HG03103 (cell line): ENCODE data around the gene BAIAP2L1.

ENCODE experiments used
- ATAC-seq: cut with Tn5 transposase; IDR thresholded peaks from one replicate; pipeline ENCODE4 v1.9.1; 2021; ENCODE audit warnings: low read depth; ENCODE audit not compliant: unreplicated experiment

The BAIAP2L1 gene

DNA sequence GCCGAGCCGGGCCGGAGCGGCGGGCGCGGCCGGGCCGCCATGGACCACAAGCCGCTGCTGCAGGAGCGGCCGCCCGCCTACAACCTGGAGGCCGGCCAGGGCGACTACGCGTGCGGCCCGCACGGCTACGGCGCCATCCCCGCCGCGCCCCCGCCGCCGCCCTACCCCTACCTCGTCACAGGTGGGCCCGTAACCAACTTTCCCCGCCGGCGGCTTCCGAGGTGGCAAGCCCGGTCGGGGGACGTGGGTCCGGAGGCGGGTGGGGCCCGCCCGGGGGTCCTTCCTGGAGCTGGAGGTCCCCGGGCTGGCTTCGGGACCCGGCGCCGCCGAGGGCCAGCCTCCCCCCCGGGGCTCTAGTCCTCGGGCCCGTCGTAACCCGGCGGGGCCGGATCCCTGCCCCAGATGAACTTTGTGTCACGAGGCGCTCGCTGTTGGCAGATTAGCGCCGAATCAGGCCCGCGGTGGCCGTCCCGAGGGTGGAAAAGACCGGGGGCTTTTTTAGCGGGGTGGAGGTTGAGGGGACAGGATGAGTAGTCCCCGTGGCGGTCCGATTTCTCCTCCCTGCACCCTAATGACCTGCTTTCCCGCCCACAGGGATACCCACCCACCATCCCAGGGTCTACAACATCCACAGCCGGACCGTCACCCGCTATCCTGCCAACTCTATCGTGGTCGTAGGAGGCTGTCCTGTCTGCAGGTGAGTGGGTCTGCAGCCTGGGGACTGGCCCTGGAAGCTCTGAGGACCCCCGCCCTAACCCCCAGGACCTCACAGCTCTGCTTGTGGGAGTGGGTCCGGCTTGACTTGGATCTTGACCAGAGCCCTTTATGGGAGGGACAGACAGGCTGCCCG, 118.9 kb downstream of the BAIAP2L1 start:
- peak; percentile 26 for ATAC-seq

DNA sequence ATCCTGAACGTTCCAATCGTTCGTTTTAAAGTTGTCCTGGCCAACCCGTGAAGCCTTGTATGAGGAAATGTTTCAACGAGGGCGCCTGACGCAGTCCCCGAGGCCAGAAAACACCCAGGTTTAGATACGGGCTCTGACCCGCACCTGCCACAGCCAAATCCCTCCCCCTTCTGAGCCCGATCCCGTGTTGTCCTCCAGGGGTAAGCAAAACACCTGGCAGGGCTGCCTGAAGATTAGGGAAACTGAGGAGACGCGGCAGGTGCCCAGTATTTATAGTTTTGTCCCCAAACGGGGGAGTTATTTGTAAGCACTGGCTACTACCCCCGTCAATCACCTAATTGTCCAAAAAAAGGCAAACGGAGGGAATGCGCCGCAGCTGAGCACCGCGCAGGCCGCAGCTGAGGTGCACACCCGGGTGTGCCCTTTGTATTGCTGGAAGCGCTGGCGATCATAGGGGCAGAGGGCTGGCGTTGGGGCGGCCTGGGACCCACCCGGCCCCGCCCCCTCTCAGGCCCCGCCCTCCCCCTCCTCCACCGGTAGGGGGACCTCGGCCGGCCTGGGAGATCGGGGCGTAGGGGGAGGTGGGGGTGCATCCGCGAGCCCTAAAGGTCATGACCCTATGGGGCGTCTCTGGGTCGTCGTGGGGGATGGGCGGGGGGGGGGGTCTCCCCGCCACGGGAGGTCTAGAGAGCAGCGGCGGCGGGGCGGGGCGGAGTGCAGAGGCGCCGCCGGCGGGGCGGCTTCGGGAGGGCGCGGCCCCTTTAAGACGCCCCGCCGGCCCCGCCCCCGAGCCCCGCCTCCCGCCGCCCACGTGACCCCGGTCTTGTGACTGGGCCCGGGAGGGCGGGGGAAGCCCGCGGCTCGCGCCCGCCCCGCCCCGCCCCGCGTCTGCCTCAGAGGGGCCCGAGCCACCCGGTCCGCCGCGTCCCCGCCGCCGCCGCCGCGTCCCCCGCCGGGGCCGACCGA, 119.8 kb downstream of the BAIAP2L1 start, which contains the start of gene BRI3:
TSS of gene BRI3 (plus strand) at position 896 of the 966 bp plus-strand sequence. CDS start 110 bp downstream, outside the sequence.
- peak; percentile 75 for ATAC-seq

DNA sequence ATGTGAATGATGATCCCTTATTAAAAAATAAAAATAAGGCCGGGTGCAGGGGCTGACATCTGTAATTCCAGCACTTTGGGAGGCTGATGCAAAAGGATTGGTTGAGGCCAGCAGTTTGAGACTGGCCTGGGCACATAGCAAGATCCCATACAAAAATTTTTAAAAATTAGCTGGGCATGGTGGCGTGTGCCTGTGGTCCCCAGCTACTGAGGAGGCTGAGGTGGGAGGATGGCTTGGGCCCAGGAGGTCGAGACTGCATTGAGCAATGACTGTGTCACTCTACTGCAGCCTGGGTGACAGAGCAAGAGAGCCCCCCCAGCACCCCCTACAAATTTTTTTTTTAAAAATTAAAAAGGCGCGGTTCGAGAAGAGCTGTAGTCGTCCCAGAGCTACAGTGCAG, 120.6 kb downstream of the BAIAP2L1 start:
- no peak for ATAC-seq

DNA sequence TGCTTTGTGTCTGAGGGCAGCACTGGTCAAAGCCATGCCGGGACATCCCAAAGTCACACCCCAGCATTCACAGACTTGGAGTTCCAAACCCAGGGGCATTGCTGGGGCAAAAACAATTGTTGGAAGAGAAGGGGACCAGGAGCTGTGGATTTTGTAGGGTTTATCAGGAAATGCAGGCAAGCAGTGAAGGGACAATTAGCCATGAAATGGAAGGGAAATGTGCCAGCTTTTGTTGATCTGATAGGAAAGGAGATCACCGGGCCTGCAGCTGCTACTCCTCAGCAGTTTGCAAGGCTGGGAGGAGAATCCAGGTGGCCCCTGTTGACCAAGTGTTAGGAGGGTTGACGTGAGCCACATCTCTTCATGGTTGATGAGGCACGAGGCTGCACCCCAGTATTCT, 122.0 kb downstream of the BAIAP2L1 start:
- ATAC-seq, result no peak

DNA sequence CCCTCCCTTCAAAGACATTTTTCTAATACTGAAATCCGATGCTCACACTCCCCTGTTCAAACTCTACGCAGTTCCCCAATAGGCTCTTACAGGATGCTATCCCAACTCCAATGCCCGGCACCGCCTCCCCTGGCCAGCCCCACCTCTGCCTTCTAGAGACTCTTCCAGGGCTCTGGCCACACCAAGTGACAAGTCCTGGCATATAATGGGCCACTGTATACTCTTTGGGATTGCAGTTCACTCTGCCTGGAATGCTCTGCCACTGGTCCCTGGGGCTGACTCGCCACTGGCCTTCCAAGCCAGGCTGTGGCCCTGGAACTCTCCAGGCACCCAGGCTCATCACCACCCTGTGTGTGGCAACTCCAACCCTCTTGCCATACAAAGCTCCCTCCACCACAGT, 122.5 kb downstream of the BAIAP2L1 start:
- ATAC-seq, result no peak

DNA sequence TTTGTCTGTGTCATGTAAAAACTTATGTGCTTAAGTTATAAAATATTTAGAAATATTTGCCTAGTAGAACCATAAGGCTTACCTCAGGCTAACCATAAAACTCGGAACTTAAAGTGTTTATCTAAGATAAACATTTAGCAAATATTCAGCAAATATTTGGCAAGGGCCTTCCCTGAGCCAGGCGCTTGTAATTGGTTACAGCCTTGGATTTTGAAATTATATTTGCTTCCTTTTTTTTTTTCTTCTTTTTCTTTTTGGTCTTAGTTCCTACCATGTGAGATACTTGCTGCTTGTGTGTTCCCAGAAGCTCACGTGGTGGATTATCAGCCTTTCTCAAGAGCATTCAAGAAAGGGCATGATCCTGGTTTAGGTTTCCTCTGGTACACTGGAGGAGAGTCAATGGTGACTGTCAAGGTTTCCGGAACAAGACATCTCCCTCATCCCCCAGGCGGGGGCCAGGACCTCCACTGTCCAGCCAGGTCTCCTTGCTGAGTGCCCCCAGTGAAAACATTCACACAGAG, 124.6 kb downstream of the BAIAP2L1 start:
- no peak for ATAC-seq

DNA sequence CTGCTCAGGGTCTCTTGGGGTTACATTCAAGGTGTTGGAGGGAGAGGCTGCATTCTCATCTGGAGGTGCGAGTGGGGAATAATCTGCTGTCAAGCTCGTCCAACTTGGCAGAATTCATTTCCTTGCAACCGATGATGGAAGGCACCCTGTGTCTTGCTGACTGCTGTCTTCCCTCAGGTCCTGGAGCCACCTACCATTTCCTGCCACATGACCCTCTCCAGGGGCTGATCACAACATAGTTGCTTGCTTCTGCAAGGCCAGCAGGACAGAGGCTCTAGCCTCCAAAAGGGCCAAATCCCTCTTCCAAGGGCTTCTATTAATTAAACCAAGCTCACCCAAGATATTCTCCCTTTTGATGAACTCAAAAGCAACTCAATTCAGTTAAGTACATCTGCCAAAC, 133.6 kb downstream of the BAIAP2L1 start:
- no peak for ATAC-seq

DNA sequence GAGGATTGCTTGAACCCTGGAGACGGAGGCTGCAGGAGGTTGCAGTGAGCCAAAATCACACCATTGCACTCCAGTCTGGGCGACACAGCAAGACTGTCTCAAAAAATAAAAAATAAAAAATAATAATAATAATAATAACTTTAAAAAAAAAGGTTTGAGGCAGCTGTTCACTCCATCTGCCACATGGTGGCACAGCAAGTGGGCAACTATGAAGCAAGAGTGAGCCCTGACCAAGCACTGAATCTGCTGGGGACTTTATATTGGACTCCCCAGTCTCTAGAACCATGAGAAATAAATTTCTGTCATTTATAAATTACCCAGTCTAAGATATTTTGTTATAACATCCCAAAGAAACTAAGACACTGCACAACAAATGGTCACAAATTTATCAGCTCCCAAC, 134.1 kb downstream of the BAIAP2L1 start:
- no peak for ATAC-seq

DNA sequence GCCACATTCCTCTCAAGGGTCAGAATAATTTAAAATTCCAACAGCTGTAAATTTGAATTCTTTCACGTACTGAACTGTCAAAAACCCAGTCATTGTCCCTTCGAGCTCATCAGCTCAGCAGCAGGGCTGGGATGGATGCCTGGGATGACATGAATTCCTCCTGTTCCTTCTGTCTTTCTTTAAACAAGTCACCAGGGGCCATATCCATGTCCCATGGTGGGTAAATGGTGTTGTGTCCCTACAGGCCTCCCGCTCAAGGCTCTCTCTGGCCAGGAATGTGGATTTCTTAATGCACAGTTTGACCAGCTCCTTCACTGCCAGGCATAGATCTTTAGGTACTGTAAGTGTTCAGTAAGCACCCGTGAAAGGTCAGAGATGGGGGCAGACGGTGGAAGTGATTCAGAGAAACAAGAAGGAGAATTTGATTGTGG, 135.0 kb downstream of the BAIAP2L1 start:
- ATAC-seq, result no peak

DNA sequence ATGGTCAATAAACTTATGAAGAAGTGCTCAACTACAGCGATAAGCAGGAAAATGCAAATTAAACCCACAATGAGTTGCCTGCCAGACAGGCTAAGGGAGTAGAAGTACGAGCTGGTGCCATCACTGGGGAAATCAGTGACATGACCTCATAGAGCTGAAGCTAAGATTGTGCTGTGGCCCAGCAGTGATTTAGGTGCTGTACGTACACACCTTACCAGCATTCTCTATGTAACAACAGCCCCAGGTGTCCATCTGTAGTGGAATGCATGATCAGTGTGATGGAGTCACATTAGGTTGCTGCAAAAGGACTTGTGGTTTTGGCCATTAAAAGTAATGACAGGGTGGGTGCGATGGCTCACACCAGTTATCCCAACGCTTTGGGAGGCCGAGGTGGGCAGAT, 143.2 kb downstream of the BAIAP2L1 start:
- ATAC-seq, result no peak

DNA sequence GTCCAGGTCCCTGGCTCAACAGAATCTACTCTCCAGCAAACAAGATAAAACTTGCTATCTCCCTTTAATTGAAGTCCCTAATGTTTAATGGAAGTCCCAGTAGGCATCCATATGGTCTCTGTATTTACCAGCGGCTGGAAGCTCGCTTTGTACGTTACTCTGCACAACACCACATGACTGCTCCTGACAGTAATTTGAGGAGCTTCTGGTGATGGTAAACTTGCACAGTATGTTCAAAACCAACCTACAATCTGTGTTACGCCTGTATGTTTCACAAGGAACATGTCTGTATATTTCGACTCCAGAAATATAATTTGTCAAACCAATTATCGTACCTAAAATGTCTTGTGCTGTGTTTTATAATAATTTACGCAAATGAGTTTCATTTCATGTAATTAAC, 144.5 kb downstream of the BAIAP2L1 start:
- ATAC-seq, result no peak

DNA sequence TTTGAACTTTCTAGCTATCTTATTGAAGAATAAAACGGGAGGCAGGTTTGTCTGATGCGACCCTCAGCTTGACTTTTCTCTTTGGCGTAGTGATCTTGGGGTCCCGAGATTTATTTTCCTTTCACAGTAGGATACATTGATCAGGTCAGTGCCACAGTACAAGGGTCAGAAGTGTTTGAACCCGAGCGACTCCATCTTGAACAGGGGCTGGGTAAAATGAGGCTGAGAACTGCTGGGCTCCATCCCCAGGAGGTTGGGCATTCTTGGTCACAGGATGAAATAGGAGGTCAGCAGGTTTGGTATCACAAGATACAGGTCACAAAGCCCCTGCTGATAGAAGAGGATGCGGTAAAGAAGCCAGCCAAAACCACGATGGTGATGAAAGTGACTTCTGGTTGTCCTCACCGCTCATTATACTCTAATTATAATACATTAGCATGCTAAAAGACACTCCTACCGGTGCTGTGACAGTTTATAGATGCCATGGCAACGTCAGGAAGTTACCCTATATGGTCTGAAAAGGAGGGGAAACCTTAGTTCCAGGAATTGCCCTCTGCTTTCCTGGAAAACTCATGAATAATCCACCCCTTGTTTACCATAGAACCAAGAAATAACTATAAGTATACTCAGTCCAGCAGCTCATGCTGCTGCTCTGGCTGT, 145.8 kb downstream of the BAIAP2L1 start:
- ATAC-seq, result no peak

DNA sequence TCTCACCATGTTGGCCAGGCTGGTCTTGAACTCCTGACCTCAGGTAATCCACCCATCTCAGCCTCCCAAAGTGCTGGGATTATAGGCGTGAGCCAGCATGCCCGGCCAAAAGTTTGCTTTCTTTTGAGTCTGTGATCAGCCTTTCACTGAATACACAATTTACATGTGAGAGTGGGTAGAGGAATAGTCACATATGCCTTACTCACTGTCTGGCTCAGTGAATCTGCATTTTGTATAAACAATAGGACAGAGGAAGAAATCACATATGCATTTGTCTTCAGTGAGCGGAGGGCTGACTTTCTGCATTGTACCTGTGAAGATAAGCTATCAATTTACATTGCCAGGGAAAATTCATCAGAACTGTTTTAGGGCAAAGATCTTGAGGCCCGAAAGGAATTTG, 146.4 kb downstream of the BAIAP2L1 start:
- ATAC-seq, result no peak

DNA sequence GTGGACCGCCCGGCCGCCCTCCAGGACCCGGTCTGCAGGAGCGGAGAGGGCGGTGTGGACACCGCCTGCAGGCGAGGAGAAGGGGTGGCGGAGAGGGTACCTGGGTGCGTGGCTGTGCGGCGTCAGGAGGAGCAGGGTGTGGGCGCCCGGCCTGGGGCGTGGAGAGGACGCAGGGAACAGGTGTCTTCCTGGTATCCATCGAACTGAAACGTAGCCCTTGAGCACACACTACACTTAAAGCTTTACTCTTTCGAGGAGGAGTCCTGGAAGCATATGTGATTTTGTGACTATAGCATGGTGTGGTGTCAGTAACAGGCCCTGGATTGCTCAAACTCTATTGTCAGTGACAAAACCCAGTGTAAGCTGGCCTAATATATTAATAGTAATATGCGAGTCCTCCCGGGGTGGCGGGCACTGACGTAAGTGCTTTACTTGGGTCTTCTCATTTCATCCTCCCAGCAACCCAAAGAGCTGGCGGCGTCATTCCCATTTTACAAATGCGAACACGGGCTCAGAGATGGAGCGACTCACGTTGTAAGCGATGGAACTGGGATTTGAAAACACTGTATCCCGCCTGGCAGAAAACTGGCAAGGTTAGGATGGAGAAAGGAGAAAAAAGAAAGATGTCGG, 148.3 kb downstream of the BAIAP2L1 start:
- ATAC-seq, result peak; percentile 25

DNA sequence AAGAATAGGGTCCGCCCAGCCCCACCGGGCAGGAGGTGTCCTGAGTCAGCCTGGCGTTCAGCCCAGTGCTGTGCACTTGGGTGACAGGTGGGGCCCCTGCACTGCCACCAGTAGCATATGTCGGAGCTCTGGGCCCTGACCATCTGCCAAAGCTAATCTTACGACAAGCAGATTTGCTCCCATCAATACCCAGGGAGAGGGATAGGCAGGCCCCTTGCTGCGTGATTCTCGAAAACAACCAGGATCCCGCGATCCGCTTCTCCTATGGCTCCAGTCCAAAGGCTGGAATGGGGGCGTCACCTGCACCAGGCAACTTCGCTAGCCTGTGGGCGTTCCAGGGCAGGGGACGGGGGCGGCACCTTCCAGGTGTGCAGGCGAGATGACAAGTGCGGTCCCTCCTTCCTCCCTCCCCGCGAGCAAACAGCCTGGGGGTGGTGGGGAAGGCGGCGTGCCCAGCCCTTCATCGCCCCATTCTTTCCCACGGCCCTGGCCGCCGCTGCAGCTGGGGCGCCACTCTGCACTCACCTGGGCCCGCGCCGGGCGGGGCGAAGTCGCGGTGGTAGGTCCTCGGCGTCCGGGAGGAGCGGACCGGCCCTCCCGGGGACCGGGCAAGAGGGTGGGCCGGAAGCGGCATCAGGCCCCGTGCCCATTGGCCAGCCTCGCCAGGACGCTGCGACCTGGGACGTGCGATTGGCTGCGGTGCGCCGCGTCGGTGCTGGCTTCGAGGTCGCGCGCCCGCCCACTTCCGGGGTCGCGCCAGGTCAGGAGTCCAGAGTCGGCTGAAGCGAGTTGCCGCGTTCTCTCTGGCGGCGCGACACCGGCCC, 149.1 kb downstream of the BAIAP2L1 start, which contains the start of gene TECPR1:
TSS of gene TECPR1 (minus strand) at position 632 of the 824 bp plus-strand sequence. CDS start 6,086 bp downstream, outside the sequence.
- ATAC-seq, result peak; percentile 98

DNA sequence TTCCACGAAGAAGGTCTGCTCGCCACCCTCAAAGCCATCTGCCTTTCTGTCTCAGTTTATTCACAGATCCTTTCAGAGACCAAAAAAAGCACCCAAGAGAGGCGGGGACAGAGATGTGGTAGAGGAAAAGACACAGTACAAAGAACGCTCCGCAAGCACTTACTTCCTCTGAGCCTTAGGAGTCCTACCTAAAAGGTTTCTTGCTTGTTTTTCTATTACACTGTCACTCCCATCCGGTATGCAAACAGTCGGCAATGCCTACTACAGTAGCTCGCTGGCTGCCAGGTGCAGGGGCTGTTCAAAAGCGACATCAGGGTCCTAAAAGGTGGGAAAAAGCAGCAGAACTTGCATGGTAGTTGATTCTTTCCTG, 149.7 kb downstream of the BAIAP2L1 start:
- peak; percentile 19 for ATAC-seq

DNA sequence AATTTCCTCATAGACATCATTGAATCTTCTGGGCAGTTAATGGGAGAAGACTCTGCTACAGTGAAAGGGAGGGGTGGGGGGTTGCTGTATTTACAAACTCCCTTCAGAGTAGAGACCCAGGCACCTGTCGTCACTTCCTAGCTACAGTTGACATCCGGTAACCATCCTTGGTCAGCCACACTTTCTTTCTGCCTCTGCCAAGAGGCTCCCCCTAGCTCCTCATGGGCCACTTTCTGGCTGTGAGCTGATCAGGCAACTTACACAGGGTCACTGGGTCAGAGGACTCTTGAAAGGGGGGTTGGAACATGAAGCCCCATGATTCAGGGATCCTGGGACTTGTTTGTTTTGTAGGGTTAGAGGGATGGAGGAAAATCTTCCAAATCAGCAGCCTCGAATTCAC, 150.1 kb downstream of the BAIAP2L1 start:
- ATAC-seq, result no peak

DNA sequence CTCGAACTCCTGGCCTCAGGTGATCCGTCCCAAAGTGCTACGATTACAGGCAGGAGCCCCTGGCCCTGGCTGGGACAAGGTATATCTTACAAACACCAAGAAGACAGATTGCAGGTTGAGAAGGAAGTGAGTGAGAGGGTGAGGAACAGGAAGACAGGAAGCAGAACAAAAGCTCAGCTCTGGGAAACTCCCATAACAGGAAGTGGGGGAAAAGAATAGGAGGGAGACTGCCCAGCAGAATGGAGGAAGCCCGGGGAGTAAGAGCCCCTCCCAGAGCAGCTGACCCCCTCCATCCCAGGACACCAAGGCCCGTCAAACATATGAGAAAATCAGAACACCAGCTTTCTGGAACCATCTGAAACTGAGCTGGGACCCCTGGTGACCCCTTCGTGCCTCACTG, 151.8 kb downstream of the BAIAP2L1 start:
- ATAC-seq, result no peak

DNA sequence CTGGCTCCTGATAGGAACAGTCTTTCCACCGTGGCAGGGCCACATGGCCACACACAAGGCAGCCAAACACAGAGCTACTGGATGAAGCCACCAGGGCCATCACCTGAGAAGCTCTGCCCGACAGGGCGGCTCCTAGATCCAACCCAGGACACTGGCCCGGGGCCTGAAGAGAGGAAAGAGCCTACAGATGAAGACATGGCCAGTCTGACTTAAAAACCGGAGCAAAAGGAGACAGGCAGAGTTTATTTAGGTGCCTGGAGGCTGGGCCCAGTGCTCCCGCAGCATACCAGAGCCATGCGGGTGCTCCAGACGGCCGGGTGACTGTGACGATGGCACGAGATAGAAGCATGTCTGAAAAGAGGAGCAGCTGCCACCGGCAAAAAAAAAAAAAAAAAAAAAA, 152.7 kb downstream of the BAIAP2L1 start:
- no peak for ATAC-seq
